Right lobe of liver (tissue), 4 donors: ENCODE results near the gene FILIP1L.

ENCODE experiments used
- POLR2A ChIP-seq: fragments of 450-650 bp; IDR thresholded peaks from one replicate; pipeline ENCODE4 v1.6.1; 2017; ENCODE audit warnings: antibody characterized with exemption, mild to moderate bottlenecking
- TF ChIP-seq, protein P1 (sequence below), 4 donors: fragments of 200-600 bp in 3 of 4; fragments of 450-650 bp in 1 of 4; IDR thresholded peaks; one replicate each; pipeline versions ENCODE4 v1.5.1 to v1.8.0; 2016 to 2022; ENCODE audit warnings: antibody characterized with exemption in 4 of 4, mild to moderate bottlenecking in 2 of 4
- donor health status: DM: no; HTN: no; CAD: no.
- donor health status: DM: no; HTN: no; CAD: no.
- donor health status: DM: no; HTN: yes; CAD: no.

DNA sequence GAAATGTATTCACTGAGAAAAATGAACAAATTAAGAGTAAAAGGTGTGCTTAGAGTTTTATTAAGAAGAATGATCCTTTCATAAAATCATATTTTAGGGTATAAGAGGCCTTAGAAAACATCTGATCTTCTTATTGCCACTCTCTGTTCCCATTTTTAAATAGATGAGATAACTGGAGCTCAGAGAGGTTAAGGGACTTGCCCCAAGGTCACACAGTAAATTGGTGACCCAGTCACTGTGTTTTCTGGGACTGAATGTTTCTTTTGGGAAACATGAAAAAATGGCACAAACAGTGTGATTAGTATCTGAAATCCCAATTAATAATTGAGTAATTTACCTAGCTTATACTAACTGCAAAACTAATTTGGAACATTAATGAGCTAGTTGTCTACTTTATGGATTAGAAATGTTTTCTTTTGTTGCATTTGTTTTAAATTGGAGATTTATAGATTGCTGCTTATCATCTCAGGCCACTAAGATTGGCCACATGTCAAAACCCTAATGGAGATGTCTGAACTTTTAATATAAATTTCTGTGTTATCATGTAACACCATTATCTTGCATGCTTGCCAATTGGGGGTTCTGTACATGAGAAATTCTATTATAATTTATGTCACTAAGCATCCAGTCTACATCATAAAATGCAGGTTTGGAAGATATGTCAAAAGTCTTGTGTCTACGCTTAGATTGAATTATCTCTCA is 231.7 kb downstream of the FILIP1L start:
- TF ChIP-seq, protein P1, sequence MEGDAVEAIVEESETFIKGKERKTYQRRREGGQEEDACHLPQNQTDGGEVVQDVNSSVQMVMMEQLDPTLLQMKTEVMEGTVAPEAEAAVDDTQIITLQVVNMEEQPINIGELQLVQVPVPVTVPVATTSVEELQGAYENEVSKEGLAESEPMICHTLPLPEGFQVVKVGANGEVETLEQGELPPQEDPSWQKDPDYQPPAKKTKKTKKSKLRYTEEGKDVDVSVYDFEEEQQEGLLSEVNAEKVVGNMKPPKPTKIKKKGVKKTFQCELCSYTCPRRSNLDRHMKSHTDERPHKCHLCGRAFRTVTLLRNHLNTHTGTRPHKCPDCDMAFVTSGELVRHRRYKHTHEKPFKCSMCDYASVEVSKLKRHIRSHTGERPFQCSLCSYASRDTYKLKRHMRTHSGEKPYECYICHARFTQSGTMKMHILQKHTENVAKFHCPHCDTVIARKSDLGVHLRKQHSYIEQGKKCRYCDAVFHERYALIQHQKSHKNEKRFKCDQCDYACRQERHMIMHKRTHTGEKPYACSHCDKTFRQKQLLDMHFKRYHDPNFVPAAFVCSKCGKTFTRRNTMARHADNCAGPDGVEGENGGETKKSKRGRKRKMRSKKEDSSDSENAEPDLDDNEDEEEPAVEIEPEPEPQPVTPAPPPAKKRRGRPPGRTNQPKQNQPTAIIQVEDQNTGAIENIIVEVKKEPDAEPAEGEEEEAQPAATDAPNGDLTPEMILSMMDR (IDR thresholded peaks at IDR 0.05) = no peak
- TF ChIP-seq POLR2A = no peak
